Renal cortex interstitium (tissue), 11 donors: Measurements from ENCODE around the gene RUFY1. TPM values are rescaled to one million over a fixed set of nuclear protein-coding genes. Genes with fewer than 3 reads are reported as not detected.
"Not testable (repeated sequence)": the region's sequence is repeated elsewhere in the genome, so short reads cannot be mapped to it uniquely, and the experiment has no call there.

Experiments used
- DNase-seq, 11 donors: peaks; one replicate each; pipeline ENCODE4 v3.0.0-alpha.2; 2013; ENCODE audit warnings: low read depth in 9 of 11, low spot score in 4 of 11; ENCODE audit errors: extremely low read depth in 1 of 11
- polyA plus RNA-seq, 3 donors: library from polyadenylated mRNA; unstranded; fragments of 120-200 nt; gene quantifications; one replicate each; pipeline ENCODE4 v1.2.1, GENCODE V29; 2013; ENCODE audit not compliant: insufficient read length in 3 of 3

RUFY1 gene
- polyA plus RNA-seq, 3 donors = 74.4 to 91.4 (median 86.0) TPM

DNA sequence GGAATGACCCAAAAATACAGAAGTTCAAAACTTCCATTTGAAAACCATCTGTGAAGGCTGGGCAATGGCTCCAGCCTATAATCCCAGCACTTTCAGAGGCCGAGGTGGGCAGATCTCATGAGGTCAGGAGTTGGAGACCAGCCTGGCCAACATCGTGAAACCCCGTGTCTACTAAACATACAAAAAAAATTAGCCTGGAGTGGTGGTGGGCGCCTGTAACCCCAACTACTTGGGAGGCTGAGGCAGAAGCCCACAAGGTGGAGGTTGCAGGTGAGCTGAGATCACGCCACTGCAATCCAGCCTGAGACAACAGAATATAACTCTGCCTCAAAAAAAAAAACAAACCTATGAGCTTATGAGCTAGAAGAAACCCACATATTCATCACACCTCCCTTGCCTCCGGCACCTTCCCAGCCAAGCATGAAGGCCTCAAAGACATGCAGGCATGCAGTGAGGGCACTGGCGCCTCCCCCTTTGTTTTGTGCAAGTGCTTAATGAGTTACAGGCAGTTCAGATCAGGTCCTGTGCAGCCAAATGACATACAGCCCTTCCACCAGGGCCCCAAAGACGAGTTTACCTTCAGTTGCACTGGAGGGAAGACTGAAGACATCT, 63.2 kb downstream of the RUFY1 start:
- peak in 7 of 11 donors; percentile 33 to 69 (median 49) for DNase-seq

DNA sequence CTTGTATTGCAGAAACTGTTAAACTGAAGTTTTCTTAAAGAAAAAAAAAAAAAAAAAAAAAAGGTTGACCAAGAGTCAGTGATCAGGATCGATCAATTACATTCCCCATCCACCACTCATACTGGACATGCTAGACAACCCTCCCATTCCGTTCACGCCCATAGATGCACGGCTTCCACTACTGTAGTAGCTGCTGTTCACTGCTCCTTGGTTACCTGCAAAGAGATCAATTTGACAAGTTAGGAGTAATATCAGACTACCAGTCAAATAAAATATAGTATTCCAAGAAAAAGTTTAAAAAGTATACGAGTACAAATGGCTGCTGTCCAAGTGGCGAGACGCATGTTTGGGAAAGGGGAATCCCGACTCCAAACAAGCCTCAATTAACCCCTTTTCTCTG, 64.4 kb downstream of the RUFY1 start:
- DNase-seq = no peak

DNA sequence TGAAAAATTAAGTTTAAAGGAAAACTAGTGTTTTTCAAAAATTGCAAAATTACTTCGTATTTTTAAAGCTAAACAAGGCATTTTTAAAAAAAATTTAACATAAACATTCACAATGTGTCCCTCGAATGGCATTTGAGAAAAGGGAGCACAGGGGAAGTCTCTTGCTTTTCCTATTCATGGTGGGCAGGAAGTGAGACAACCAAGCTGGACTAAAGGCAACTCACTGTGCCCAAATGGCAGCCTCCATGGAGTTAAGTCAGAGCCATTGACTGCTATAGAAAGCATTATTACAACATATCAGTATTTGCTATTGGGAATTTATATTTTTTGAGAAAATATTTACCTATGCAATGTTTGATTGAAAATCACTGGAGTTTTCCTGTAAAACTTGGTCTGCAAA, 64.8 kb downstream of the RUFY1 start:
- DNase-seq = no peak

DNA sequence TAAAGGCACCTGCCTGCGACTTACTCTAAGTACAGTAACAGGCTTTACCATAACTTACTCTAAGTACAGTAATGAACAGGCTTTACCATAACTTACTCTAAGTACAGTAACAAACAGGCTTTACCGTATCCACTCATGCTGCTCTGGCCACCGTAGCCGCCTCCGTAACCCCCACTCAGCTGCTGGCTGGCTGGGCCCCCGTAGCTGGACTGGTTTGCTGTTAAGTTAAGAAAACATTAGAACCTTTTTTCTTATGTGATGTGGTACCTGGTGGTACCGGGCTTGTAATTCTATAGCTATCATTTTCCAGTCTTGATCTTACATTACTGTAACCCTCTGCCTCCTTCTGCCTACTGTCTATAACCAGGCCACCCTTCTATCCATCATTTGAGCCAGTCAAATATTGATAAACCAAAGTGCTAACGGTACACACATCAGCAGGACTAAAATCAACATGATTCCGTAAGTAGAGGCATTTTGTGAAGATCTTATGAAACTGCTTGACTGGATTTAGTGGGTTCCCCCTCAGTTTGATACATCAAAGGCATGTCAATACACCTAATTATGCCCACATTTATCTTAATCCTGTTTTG, 65.7 kb downstream of the RUFY1 start:
- no peak for DNase-seq

DNA sequence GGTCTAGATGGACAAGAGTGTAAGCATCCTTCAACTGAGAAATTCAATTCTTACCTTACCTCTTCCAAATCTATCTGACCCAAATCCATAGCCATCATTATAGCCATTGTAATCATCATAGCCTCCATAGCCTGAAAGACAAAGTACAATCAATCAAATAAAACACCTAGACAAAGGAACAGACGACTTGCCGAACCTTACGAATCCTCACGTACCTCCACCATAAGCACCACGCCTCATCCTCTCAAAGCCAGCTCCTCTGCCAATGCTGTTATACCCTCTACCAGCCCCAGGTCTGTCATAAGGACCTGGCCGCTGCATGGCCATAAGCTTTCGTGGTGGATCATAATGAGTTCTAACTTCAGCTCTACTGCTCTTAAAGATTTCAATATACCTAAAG, 67.6 kb downstream of the RUFY1 start:
- no peak for DNase-seq

DNA sequence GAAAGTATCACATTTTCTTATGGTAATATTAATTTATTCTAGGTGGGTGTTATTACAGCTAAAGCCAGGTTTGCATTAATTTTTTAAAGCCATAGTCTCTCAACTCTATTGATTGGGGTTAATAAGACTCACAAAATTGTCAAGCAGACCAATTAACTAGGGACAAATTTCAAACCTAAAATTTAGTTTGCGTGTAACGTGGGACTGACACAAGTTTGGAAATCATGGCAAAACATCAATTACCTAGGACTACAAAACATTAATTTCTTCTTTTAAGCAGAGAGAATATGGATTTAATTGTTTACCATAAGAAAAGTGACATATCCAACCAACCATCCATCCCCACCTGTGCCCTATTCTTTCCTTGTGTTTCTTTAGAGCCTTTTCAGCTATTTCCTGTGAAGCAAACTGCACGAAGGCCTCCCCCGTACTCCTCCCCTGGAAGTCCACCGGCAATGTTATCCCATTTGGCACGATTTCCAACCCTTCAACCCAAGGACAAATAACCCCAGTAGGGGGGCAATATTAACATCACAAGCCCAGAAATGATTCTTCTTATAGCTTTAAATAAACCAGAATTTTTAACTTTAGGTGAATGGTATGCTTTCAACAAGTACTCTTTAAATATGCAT, 68.7 kb downstream of the RUFY1 start:
- DNase-seq = no peak

DNA sequence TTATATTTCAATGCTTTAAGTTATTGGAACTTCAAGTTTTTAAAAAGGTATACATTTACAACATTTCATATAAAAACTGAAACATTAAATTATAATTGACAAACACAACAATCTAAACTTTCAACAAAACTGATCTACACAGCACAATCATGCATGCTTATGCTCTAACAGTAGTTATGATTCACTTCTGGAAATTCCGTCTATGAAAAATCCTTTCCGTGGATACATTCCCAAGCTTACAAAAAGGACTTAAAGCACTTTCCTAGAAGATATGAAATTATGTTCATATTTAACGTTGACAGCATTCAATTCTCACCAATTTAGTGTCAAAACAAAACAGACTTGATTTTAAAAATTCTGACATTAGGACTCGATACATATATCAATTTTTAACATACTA, 69.4 kb downstream of the RUFY1 start:
- no peak for DNase-seq

DNA sequence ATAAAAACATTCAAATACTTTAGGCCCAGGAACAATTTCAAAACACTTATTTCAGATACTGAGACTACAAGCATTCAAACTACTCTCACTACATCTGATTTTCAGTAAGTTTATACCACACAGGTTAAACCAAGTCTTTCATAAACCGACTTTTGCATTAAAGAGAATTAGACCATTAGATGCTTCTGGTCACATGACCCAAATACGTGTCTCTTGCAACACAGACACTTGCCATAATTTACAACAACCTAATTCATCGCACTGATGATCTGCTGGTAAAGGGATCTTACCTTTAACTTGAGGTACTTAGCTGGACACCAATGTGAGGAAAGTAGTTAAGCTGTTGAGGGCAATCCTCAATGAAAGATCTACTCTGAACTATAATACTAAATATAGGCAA, 69.9 kb downstream of the RUFY1 start:
- DNase-seq = no peak

DNA sequence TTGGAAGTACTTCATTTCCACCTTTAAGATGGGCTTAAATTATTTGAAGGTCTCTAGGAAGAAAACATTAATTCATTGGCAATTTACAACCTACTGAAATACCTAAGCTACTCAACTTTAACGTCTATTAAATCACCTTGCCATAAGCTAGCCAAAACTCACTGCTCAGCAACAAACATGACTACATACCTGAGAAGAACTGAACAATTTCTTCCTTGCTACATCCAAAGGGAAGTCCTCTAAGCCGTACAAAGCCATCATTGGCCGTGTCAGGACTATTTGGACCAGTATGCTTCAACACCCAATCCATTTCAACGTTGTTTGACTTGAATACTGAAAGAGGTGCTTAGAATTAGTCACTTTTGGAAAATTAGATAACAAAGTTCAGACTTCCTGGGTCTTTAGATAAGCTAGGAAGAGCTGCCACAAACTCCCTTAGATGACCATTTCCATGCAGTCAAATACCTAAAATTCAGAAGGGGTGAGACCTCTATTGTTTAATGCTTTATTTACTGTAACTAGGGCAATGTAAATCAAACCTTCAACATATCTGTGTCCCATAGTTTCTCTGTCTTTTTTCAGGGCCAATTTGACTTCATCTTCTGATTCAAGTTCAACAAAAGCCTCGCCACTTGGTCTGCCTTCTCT, 70.5 kb downstream of the RUFY1 start:
- DNase-seq = no peak

DNA sequence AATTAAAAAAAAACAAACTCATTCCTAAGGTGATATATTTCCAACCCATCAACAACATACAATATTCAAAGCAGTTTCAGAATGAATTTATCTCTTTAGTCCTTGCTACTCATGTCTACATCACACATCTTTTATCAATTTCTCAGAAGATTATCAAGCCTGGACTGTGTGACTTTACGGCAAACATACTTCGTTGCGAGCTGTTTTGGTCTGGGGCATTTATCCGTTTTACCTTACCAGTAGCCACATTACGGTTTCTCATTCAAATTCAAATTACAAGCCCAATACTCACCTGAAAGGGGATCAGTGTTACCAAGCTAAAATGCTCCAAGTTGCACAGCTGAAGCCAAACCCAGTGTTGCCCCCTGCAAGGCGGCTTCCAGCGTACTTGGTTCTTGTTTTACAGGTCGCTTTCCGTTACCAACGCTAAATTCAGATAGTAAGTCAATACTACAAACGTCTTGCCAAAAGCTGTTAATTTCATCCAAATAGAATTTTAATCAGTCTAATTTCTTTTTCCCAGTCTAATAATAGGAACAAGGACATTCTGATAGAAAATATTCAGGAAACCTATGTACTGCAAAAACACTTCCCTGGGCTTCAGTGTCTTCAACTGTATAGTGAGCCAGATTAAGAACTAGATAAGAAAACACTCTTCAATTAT, 71.3 kb downstream of the RUFY1 start:
- no peak for DNase-seq

DNA sequence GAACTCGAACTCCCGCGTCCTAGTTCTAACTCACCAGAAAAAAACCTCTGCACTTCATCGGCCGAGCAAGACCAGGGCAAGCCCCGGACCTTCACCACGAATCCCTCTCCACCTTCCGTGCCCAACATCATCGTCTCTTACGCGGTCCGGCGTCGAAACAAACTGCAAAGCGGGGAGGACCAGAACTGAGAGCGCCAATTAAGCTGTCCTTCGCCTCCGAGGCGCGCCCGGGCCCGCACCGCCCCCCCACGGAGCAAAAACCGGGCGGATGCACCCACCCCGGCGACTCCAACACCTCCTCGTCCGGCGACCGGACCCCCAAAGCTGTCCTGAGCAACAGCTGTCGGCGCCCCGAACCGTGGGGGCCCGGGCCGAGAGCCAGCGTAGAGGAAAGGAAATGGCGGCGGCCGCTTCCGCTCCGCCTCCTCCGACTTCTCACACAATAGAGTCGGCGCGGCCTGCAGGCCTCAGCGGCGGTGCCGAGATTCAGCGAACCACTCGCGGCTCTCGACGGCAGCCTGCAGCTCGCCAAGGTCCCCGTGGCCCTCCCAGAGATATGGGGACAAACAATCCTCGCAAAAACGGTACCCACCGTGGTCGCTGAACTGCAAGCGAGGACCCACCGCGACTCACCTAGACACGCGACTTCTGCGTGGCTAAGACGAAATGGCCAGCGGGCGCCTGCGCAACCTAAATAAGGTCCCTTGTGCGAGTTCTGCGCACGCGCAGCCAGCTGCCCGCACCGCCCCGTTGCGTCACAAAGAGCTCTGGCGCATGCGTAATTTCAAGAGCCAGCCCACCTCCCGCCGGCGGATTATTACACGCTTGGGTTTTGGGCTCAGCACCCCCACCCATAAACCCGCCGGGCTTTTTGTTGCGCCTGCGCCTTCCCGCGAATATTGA, 72.9 kb downstream of the RUFY1 start, which contains the start of gene HNRNPH1:
Gene HNRNPH1, minus strand, starts transcription at position 669 of the 903 bp plus-strand sequence. Its CDS starts 538 bp downstream, at position 131.
- DNase-seq = peak; percentile 97 to 99 (median 98)

DNA sequence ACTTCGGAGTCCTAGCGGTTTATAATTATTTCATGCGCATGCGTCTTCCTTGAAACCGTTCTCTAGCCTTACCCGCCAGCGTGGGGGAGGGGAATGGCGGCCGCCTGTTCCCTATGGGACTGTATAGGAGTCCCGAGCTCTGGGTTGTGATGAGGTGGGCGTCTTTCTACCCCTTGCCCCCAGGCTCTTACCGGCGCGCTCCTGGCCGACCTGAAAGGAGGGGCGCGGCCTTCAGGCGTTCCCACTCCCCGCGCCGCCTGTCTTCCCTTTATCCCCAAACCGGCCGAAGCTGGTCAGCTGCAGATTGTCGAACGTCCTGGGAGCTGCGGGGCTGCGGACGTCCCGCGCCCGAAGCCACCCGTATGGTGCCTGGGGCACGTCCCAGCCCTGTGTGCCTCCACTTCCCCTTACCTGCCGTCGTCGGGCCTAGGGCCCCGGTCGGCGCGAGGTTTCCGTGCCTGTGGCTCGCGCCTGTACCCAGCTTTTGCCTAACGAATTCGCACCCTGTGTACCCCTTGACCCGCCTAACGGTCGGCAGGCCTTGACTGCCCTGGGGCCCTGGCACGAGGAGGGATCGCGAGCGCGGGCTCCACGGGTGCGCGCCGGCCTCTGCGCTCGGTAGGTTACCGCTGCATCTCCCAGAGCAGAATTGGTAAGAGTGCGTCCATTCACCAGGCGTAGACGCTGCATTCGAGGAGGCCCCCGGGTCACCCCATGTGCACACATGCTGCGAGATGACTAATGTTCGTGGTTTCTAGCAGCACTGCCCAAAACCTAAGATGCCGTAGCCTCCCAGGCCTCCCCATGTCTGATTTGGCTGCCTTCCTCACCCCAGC, 73.8 kb downstream of the RUFY1 start:
- peak in 4 of 11 donors; percentile 30 to 55 (median 34) for DNase-seq

DNA sequence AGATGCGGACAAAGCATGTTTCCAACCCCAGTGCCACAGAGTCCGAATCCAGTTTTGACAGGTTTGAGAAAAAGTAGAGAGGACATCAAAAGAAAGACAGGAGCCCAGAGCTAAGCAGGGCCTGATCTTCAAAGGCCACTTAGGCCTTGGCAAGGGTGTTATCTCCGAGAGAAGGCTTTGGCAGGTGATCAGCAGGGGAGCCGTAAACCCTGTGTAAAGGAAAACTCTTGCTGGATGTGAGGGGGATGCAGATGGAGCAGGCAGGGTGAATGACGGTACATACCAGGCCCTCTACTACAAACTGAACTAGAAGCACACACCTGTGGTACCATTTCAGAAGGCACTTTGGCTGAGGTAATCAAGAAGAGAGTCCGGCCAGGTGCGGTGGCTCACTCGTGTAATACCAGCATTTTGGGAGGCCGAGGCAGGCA, 74.5 kb downstream of the RUFY1 start:
- no peak for DNase-seq

DNA sequence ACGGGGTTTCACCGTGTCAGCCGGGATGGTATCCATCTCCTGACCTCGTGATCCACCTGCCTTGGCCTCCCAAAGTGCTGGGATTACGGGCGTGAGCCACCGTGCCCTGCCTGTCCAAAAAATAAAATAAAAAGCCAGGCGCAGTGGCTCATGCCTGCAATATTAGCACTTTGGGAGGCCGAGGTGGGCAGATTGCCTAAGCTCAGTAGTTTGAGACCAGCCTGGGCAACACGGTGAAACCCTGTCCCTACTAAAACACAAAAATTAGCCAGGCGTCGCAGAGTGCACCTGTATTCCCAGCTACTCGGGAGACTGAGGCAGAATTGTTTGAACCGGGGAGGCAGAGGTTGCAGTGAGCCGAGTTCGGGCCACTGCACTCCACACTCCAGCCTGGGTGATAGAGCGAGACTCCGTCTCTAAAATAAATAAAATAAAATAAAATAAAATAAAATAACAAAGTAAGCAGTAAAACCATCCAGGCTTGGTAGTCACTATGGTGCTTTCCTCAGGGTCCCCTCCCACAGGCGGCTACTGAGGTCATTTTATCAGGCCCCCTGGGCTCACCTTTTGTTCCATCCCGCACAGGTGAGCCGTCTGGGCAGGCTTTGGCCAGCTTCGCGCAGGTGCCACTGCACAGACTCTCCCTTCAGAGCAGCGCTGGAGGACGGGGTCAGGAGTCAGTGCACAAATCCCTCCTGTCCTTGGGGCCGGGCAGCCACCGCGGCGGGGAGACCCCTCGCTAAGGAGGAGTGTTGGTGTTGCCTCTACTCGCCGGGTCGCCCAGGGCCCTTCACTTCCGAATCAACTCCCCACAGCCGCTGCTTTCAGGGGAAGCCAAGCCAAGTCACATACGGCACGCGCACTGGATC, 83.4 kb downstream of the RUFY1 start:
- not testable (repeated sequence) for DNase-seq

DNA sequence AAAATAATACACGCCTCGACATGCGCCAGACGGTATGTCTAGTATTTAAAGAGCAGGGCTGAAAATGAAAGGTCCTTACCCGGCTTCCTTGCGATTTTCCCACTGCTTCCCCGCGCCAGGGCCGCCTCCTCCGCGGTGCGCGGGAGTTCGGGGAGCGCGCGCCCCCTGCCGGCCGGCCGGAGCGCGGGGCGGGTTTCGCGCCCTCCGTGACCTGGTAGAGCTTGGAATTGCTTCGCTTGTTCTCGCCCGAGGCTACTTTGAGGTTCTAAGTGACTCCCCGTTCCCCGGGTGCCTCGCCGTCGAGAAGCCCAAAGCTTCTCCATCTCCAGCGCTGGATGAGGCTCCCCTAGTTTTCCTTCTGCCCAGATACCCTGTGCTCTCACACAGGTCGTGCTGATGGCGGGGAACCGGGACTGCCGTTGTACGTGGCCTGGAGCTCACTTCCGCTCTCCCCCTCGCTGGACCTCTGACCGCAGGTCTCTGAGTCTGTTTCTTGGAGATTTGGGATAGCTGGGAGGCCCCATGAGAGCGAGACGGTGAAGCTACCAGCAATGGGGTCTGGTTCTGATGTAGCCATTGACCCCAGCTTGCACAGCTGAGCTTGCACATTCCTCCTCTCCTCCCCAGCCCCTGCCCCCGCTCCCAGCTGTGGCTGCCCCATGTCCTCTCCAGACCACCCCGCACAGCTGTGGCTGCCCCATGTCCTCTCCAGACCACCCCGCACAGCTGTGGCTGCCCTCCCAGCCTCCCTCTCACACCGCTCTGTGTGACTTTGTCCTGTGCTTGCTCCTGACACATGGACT, 84.2 kb downstream of the RUFY1 start:
- DNase-seq = not testable (repeated sequence)

DNA sequence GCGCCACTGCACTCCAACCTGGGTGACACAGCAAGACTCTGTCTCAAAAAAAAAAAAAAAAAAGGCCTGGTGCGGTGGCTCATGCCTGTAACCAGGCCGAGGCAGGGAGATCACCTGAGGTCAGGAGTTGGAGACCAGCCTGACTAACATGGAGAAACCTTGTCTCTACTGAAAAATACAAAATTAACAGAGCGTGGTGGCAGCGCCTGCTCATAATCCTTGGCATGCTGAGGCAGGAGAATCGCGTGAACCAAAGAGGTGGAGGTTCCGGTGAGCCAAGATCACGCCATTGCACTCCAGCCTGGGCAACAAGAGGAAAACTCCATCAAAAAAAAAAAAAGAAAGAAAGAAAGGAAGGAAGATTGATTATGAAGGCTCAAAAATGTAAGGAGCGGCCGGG, 88.9 kb downstream of the RUFY1 start:
- DNase-seq = not testable (repeated sequence)
